GM21381 (cell line): Measurements from ENCODE around the gene MYH11.

Source experiments
- ATAC-seq: cut with Tn5 transposase; IDR thresholded peaks from one replicate; pipeline ENCODE4 v1.9.1; 2021; ENCODE audit warnings: mild to moderate bottlenecking, moderate library complexity; ENCODE audit not compliant: unreplicated experiment

MYH11 gene

GRCh38 chr16:15779664-15780351 lies 77.0 kb downstream of the MYH11 start:
- no peak for ATAC-seq

- no peak for ATAC-seq
These were observed 77.7 kb downstream of the MYH11 start for GRCh38 chr16:15778999-15779614.

- ATAC-seq, result no peak
These were observed 78.6 kb downstream of the MYH11 start for GRCh38 chr16:15778204-15778743.

GRCh38 chr16:15777533-15778203 lies 79.2 kb downstream of the MYH11 start:
- no peak for ATAC-seq

GRCh38 chr16:15776572-15776971 lies 80.3 kb downstream of the MYH11 start:
- no peak for ATAC-seq

- no peak for ATAC-seq
These were observed 81.0 kb downstream of the MYH11 start for GRCh38 chr16:15775663-15776304.

- no peak for ATAC-seq
These were observed 81.6 kb downstream of the MYH11 start for GRCh38 chr16:15775209-15775608.

GRCh38 chr16:15773968-15774367 lies 82.9 kb downstream of the MYH11 start:
- ATAC-seq, result no peak

GRCh38 chr16:15772579-15773293 lies 84.1 kb downstream of the MYH11 start:
- ATAC-seq, result no peak

GRCh38 chr16:15771694-15772093 lies 85.1 kb downstream of the MYH11 start:
- ATAC-seq, result no peak

- no peak for ATAC-seq
These were observed 86.3 kb downstream of the MYH11 start for GRCh38 chr16:15770512-15770911.

- ATAC-seq, result no peak
These were observed 86.7 kb downstream of the MYH11 start for GRCh38 chr16:15770107-15770506.

GRCh38 chr16:15769239-15769638 lies 87.6 kb downstream of the MYH11 start:
- no peak for ATAC-seq

GRCh38 chr16:15768201-15768600 lies 88.6 kb downstream of the MYH11 start:
- no peak for ATAC-seq

GRCh38 chr16:15766918-15767317 lies 89.9 kb downstream of the MYH11 start:
- ATAC-seq, result no peak

- peak; percentile 75 for ATAC-seq
These were observed 90.9 kb downstream of the MYH11 start for GRCh38 chr16:15765880-15766279.

GRCh38 chr16:15765116-15765515 lies 91.7 kb downstream of the MYH11 start:
- no peak for ATAC-seq

GRCh38 chr16:15764112-15764511 lies 92.7 kb downstream of the MYH11 start:
- no peak for ATAC-seq

GRCh38 chr16:15760129-15760528 lies 96.7 kb downstream of the MYH11 start:
- ATAC-seq, result no peak

- ATAC-seq, result no peak
These were observed 97.8 kb downstream of the MYH11 start for GRCh38 chr16:15759070-15759469.
